Endothelial cell of hepatic sinusoid (primary cell): Measurements from ENCODE around the gene PTPRM.

ENCODE experiments used
- in situ Hi-C: cut with HindIII; loops from 2 replicates; pipeline ENCODE4 v1.10.0; 2017; ENCODE audit warnings: low sequenced_read_pairs

PTPRM gene

GRCh38 chr18:7844017-7844416 is 276.9 kb downstream of the PTPRM start:
- in situ Hi-C loops = no loop called here

DNA sequence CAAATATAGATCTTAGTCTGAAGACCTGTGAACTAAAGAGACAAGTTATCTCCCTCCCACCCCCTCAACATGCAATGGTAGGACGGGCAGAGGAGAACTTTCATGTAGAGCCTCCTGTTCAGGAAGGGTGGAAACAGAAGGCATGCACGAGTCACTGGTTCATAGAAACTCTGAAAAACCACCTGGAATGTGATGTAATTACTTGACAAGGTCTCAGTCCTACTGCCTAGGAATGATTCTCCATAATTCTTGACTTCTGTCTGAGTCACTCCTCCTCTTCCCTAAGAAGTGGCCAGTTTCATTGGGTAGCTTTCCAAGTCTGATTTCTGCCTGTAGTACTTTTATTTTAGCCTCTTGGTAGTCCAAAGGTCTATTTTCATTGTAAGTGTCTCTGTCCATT is 277.3 kb downstream of the PTPRM start:
- in situ Hi-C loops = no loop called here

- in situ Hi-C loops = no loop called here
These were observed 279.2 kb downstream of the PTPRM start for GRCh38 chr18:7846335-7846734.

- in situ Hi-C loops = no loop called here
These were observed 280.4 kb downstream of the PTPRM start for GRCh38 chr18:7847357-7848053.

GRCh38 chr18:7848054-7848412 is 280.9 kb downstream of the PTPRM start:
- in situ Hi-C loops = no loop called here

GRCh38 chr18:7850446-7850845 is 283.3 kb downstream of the PTPRM start:
- in situ Hi-C loops = no loop called here

- in situ Hi-C loops = no loop called here
These were observed 287.9 kb downstream of the PTPRM start for GRCh38 chr18:7855028-7855427.

- in situ Hi-C loops = no loop called here
These were observed 288.6 kb downstream of the PTPRM start for GRCh38 chr18:7855671-7856070.

GRCh38 chr18:7856116-7856515 is 289.0 kb downstream of the PTPRM start:
- in situ Hi-C loops = no loop called here

DNA sequence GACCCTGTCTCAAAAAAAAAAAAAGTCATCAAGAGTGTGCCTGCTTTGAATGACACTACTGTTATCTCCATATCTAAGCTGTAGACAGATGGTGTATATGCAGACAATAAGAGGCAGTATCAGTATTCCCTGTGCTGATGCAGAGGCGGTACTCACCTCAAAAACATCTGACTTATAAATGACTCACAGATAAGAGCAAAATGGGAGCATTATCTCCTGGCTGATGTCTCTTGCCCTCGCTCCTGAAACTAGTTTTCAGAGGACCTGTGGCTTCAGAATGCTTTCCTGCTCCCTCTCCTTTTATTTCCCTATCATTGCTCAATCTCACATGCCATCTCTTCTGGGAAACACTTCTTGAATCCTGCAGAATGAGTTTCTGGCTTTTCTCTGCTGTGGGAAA is 289.6 kb downstream of the PTPRM start:
- in situ Hi-C loops = no loop called here

GRCh38 chr18:7857562-7857961 is 290.4 kb downstream of the PTPRM start:
- in situ Hi-C loops = no loop called here

- in situ Hi-C loops = no loop called here
These were observed 292.0 kb downstream of the PTPRM start for GRCh38 chr18:7859122-7859521.

DNA sequence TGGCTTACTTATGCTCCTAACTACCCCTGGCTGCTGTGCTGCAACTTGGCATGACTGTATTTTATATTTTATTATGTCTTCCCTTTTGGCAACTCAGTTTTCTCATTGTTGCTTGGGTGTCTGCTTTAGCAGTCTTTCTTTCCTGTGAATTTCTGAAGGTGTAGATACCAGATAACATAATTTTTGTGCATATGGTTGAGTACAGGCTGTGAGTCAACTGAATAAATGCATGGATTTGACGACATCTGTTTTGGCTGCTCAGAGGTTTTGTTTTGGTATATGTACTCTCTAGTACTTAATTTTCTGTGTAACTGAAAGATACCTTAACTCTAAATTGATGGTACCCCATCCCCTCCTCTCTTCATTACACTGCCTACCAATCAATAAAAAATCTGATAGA is 303.1 kb downstream of the PTPRM start:
- in situ Hi-C loops = no loop called here

- in situ Hi-C loops = no loop called here
These were observed 303.7 kb downstream of the PTPRM start for GRCh38 chr18:7870855-7871254.

DNA sequence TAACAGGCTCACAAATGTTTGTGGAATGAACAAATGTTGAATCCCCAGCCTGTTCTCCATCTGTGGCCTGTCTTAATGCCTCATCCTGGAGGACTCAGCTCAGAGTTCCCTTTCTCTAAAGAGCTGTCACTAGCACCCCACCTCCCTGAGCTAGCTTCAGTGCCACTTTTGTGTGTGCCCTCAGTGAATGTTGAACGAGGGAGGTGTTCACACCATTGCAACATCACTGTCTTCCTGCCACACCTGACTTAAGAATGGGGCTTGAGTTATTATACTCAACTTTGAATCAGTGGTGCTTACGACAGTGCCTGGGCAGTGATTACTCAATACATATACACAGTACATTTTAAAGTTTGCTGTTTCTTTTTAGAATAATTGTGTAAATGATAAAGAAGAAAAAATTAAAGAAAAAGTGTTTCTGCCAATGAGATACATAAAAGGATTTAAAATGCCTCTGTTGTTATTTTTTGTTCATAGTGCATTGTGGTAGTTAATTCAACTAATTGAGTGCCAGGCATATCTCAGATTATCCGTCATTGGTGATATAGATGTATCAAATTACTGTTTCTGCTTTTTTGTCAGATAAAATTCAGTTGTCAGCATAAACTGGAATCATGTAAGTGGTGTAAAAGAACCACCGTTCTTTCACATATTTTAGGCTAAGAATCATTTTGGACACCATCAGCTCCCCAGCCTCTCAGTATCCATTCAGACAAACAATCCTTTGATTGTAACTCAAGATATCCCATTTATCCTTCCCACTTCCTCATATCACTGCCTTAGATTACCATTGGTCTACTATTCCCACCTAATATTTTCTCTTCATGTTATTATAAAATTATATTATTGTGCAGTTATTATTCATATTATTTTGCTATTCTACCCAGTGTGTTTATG is 304.7 kb downstream of the PTPRM start:
- in situ Hi-C loops = no loop called here

DNA sequence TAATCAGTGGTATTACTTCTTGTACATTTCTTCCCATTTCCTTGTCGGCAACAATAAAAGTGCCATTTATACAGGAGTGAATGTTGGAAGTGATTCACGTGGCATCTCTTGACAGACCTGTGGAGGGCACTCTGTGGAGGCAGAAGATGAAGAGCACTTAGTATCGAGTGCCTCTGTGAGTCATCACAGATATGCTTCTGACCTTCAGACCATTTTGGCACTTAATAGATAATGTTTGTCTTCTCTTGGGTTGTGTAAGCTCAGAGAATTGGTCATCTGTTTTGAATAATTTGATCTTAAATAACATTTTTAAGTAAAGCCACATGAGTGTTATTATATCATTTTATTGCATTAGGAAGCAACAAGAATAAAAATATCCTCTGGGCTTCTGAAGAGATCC is 305.5 kb downstream of the PTPRM start:
- in situ Hi-C loops = no loop called here

- in situ Hi-C loops = no loop called here
These were observed 306.2 kb downstream of the PTPRM start for GRCh38 chr18:7873316-7873715.

- in situ Hi-C loops = no loop called here
These were observed 309.4 kb downstream of the PTPRM start for GRCh38 chr18:7876354-7877104.

DNA sequence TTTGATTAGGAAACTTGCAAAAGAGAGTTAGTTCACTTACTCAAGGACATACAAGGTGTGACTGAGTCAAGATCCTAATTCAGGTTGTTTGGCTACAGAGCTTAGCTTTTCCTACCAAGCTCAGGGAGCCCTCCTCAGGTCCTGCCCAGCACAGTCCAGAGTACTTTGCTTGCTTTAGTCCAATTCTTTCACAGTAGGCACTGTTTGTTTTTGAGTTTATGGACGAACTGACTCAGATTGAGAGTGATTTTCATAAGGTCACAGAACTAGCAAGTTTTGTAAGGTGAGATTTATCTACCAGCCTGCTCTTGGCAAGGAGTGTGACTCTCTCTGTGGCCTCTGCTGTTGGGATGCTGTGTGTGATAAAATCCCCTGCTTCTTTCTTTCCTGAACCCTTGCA is 310.5 kb downstream of the PTPRM start:
- in situ Hi-C loops = no loop called here

DNA sequence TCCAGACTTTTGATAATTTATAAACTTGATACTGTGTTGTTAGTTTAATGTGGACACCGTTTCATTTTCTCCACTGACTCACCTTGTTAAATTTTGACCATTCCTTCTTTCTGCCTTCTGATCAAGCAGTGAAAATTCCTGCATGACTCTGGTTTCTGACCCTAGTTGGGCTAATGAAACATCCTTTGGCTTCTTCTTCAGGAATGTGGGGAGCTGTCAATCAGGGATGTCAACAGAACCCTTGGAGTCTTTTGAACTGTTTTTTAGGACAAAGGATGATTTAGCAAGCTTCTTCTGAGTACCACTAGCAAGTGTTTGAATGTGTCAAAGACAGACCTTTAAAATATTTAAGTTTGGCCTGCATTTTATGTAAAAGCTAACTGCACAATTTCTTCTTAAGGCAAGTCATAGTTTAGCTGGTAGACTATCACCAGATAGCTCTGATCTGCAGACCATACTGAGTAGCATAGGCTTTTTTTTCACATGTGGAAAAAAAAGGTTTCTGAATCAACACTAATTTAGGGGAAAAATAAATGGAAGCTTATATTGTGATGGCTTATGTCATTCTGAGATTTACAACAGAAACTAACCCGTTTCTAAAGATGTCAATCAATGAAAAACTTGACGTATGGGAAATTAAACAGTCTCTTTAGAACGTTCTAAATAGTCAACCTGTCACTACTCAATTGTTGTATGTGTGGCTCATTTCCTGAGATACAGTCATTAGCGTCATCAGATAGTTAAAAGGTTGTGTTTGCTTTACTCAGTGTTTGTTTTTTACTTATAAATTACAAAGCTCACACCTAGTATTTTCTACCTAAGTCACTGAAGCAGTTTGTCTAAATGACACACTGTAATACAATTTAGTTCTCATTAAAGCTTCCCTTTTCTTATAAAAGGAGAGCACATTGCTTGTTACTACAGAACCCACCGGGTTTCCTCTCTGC is 311.4 kb downstream of the PTPRM start:
- in situ Hi-C loops = no loop called here

DNA sequence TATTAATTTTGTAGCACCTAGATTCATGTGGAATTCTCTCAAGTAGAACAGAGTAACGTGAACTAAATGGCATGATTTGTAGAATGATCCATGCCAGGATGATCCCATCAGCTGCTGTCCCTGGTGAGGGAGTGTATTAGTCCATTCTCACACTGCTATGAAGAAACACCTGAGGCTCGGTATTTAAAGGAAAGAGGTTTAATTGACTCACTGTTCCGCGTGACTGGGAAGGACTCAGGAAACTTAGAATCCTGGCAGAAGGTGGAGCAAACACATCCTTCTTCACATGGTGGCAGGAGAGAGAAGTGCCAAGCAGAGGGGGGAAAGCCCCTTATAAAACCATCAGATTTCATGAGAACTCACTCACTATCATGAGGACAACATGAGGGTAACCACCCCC is 312.6 kb downstream of the PTPRM start:
- in situ Hi-C loops = no loop called here
